Stimulated activated CD4-positive, alpha-beta T cell treated with anti-CD3 and anti-CD28 coated beads, TNF-alpha, amount 100 ng/mL, for 1 hour (primary cell): ENCODE data around the gene SLC13A1.
"Not testable (repeated sequence)": the region's sequence is repeated elsewhere in the genome, so short reads cannot be mapped to it uniquely, and the experiment has no call there.

ENCODE experiments used
- DNase-seq, 3 donors: peaks; one replicate each; pipeline ENCODE4 v3.0.0-alpha.2; 2020; ENCODE audit warnings: low read depth in 3 of 3, low spot score in 1 of 3

The SLC13A1 gene

GRCh38 chr7:123199883-123200282 lies at the start of gene SLC13A1:
SLC13A1 (minus strand) TSS chr7:123199969; CDS start chr7:123199946, 23 bp downstream.
- DNase-seq, result no peak

GRCh38 chr7:123244768-123245167 lies 45.0 kb upstream of the SLC13A1 start:
- no peak for DNase-seq

- DNase-seq, result no peak
These were observed 42.8 kb upstream of the SLC13A1 start for GRCh38 chr7:123242467-123243092.

- DNase-seq, result no peak
These were observed 42.0 kb upstream of the SLC13A1 start for GRCh38 chr7:123241809-123242208.

- no peak for DNase-seq
These were observed 31.5 kb upstream of the SLC13A1 start for GRCh38 chr7:123231021-123232000.

GRCh38 chr7:123230603-123231002 lies 30.8 kb upstream of the SLC13A1 start:
- DNase-seq, result no peak

GRCh38 chr7:123230147-123230546 lies 30.4 kb upstream of the SLC13A1 start:
- no peak for DNase-seq

- DNase-seq, result no peak
These were observed 29.7 kb upstream of the SLC13A1 start for GRCh38 chr7:123229426-123229825.

- not testable (repeated sequence) for DNase-seq
These were observed 27.9 kb upstream of the SLC13A1 start for GRCh38 chr7:123227666-123228065.

- no peak for DNase-seq
These were observed 20.6 kb upstream of the SLC13A1 start for GRCh38 chr7:123220396-123220795.

GRCh38 chr7:123218866-123219265 lies 19.1 kb upstream of the SLC13A1 start:
- no peak for DNase-seq

- no peak for DNase-seq
These were observed 17.1 kb upstream of the SLC13A1 start for GRCh38 chr7:123216825-123217224.

- no peak for DNase-seq
These were observed 15.6 kb upstream of the SLC13A1 start for GRCh38 chr7:123215350-123215749.

GRCh38 chr7:123211545-123211944 lies 11.8 kb upstream of the SLC13A1 start:
- no peak for DNase-seq

- DNase-seq, result no peak
These were observed 11.2 kb upstream of the SLC13A1 start for GRCh38 chr7:123210986-123211385.

GRCh38 chr7:123209786-123210185 lies 10.0 kb upstream of the SLC13A1 start:
- no peak for DNase-seq

GRCh38 chr7:123208793-123209192 lies 9.0 kb upstream of the SLC13A1 start:
- no peak for DNase-seq

- no peak for DNase-seq
These were observed 4.6 kb upstream of the SLC13A1 start for GRCh38 chr7:123204206-123204835.

GRCh38 chr7:123201901-123202300 lies 2.1 kb upstream of the SLC13A1 start:
- DNase-seq, result no peak

- no peak for DNase-seq
These were observed 809 bp downstream of the SLC13A1 start for GRCh38 chr7:123198668-123199652.

GRCh38 chr7:123198111-123198510 lies 1.7 kb downstream of the SLC13A1 start:
- no peak for DNase-seq
